ENCODE measurements around the gene CDKN2D. TPM values are rescaled to one million over a fixed set of nuclear protein-coding genes. Genes with fewer than 3 reads are reported as not detected.

Gene CDKN2D
- total RNA-seq, 1 donor from 2014 or later: 13.1 TPM

GRCh38 chr19:10548746-10549276, 20.0 kb downstream of the CDKN2D start:
- DNase-seq: no peak
- Histone ChIP-seq H3K4me3 (no peak overlapping the region), H3K27ac (no peak overlapping the region), H3K9me3 (no peaks in the 10 kb centered on the region), H3K4me1 (peaks cover 19% of the 10 kb centered on the region), H3K36me3 (peaks cover 83% of the 10 kb centered on the region), H3K27me3 (ENCODE audit: low read depth) (no peaks in the 10 kb centered on the region)
- ATAC-seq: no peak
- TF ChIP-seq, protein P1, sequence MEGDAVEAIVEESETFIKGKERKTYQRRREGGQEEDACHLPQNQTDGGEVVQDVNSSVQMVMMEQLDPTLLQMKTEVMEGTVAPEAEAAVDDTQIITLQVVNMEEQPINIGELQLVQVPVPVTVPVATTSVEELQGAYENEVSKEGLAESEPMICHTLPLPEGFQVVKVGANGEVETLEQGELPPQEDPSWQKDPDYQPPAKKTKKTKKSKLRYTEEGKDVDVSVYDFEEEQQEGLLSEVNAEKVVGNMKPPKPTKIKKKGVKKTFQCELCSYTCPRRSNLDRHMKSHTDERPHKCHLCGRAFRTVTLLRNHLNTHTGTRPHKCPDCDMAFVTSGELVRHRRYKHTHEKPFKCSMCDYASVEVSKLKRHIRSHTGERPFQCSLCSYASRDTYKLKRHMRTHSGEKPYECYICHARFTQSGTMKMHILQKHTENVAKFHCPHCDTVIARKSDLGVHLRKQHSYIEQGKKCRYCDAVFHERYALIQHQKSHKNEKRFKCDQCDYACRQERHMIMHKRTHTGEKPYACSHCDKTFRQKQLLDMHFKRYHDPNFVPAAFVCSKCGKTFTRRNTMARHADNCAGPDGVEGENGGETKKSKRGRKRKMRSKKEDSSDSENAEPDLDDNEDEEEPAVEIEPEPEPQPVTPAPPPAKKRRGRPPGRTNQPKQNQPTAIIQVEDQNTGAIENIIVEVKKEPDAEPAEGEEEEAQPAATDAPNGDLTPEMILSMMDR (IDR thresholded peaks at IDR 0.05): no peak
- intact Hi-C loops (cut with DNase I): no loop called here

DNA sequence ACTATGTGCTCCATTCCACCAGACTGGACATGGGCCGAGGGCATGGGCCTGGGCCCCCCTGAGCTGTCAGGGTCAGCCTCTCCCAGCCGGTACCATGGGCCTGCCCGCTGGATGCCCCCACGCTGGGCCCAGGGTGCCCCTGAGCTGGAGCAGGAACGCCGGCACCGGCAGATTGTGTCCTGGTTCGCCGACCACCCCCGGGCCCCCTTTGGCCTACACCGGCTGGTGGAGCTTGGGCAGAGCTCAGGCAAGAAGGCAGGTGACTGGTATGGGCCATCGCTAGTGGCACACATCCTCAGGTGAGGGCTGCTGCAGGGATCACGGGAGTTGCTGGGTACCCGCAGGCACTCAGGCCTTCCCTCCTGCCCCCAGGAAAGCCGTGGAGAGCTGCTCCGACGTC, 22.0 kb downstream of the CDKN2D start:
- intact Hi-C loops (cut with DNase I): no loop called here
- no peaks in the 10 kb centered on the region for H3K27me3 ChIP-seq (ENCODE audit: low read depth)
- no peak for ATAC-seq
- TF ChIP-seq, protein P1 (IDR thresholded peaks at IDR 0.05): no peak
- no peak for DNase-seq
- H3K9me3 ChIP-seq: no peaks in the 10 kb centered on the region
- peaks cover 19% of the 10 kb centered on the region for H3K4me1 ChIP-seq
- peaks cover 63% of the 10 kb centered on the region for H3K36me3 ChIP-seq
- no peak overlapping the region for H3K27ac ChIP-seq
- no peak overlapping the region for H3K4me3 ChIP-seq

- intact Hi-C loops (cut with DNase I): no loop called here
- TF ChIP-seq, protein P1 (IDR thresholded peaks at IDR 0.05): no peak
- H3K27me3 ChIP-seq (ENCODE audit: low read depth): no peaks in the 10 kb centered on the region
- H3K36me3 ChIP-seq: peaks cover 43% of the 10 kb centered on the region
- no peak overlapping the region for H3K27ac ChIP-seq
- peak overlapping the region; percentile 88 for H3K4me3 ChIP-seq
- ATAC-seq (no peak), DNase-seq (no peak)
- no peaks in the 10 kb centered on the region for H3K9me3 ChIP-seq
- H3K4me1 ChIP-seq: peaks cover 19% of the 10 kb centered on the region
Measured at GRCh38 chr19:10544753-10545251, 24.0 kb downstream of the CDKN2D start.

DNA sequence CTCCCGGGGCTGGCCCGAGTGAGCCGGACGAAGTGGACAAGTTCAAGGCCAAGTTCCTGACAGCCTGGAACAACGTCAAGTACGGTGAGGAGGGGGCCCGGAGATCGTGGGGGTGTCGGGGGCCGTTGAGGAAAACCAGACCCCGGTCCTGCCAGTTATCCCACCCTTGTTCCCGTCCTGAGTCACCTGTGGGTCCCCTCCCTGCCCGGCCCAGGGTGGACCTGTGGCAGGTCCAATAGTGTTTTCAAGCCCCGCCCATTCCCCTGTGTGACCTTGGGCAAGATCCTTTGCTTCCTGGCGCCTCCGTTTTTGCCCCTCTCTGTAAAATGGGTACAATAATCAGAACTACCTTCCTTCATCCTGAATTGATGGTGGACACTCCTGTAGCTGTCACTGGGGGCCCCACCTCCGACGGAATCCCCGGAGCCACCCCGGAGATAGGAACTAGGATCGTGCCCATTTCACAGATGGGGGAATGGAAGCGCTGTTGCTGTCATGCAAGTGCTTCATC, 24.5 kb downstream of the CDKN2D start:
- no peaks in the 10 kb centered on the region for H3K9me3 ChIP-seq
- H3K27me3 ChIP-seq (ENCODE audit: low read depth): no peaks in the 10 kb centered on the region
- intact Hi-C loops (cut with DNase I): no loop called here
- ATAC-seq (peak; percentile 47 to 63), DNase-seq (no peak)
- peak overlapping the region; percentile 88 for H3K4me3 ChIP-seq
- peaks cover 19% of the 10 kb centered on the region for H3K4me1 ChIP-seq
- peaks cover 38% of the 10 kb centered on the region for H3K36me3 ChIP-seq
- TF ChIP-seq, protein P1 (IDR thresholded peaks at IDR 0.05): no peak
- peak overlapping the region; percentile 91 for H3K27ac ChIP-seq

DNA sequence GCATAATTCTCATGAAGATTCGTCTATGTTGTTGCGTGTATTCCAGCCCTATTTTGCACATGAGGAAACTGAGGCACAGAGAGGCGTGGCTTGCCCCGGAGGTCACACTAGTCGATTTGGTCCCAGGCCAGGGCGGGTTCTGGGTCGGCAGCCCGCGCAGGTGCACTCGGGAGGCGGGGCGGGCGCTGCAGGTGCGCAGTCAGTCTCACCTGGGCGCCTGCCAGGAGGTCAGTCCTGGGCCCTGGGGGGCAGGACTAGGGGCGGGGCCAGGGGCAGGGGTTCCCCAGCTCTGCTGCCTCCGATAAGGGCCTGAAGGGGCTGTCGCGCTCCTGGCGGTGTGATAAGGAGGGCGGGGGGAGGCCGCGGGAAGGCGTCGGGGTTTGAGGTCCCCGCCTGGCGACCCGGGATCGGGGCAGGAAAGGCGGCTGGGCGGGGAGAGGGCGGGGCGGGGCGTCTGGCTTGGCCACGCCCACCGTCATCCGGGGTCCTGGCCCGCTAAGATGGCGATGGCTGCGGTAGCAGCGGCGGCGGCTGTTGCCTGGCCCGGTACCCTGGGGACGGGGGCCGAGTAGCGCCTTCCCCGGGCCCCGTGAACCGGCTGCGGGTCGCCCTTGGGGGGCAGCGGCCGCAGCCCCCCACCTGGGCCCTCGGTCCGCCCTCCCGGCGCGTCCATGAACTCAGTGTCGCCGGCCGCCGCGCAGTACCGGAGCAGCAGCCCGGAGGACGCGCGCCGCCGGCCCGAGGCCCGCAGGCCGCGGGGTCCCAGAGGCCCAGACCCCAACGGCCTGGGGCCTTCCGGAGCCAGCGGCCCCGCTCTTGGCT, 25.1 kb downstream of the CDKN2D start, which contains the start of gene ATG4D:
ATG4D (plus strand) TSS at position 485 of the 822 bp plus-strand sequence; CDS start at position 672, 187 bp downstream.
- intact Hi-C loops (cut with DNase I): no loop called here

More for the DNA sequence above, 25.1 kb downstream of the CDKN2D start, which contains the start of gene ATG4D:
- DNase-seq: peak; percentile 92
- H3K9me3 ChIP-seq: no peaks in the 10 kb centered on the region
- peak; percentile 93 to 95 for ATAC-seq
- peaks cover 19% of the 10 kb centered on the region for H3K4me1 ChIP-seq
- peaks cover 31% of the 10 kb centered on the region for H3K36me3 ChIP-seq
- TF ChIP-seq, protein P1 (IDR thresholded peaks at IDR 0.05): no peak
- H3K27ac ChIP-seq: peak within 1 kb of the TSS; percentile 91
- peak within 1 kb of the TSS; percentile 88 for H3K4me3 ChIP-seq
- no peaks in the 10 kb centered on the region for H3K27me3 ChIP-seq (ENCODE audit: low read depth)
